ENCODE measurements around the gene PITPNM2. TPM values are rescaled to one million over a fixed set of nuclear protein-coding genes. Genes with fewer than 3 reads are reported as not detected.

Gene PITPNM2
- total and polyA plus RNA-seq, 5 donors, result 10.8 to 26.8 (median 19.5) TPM

DNA sequence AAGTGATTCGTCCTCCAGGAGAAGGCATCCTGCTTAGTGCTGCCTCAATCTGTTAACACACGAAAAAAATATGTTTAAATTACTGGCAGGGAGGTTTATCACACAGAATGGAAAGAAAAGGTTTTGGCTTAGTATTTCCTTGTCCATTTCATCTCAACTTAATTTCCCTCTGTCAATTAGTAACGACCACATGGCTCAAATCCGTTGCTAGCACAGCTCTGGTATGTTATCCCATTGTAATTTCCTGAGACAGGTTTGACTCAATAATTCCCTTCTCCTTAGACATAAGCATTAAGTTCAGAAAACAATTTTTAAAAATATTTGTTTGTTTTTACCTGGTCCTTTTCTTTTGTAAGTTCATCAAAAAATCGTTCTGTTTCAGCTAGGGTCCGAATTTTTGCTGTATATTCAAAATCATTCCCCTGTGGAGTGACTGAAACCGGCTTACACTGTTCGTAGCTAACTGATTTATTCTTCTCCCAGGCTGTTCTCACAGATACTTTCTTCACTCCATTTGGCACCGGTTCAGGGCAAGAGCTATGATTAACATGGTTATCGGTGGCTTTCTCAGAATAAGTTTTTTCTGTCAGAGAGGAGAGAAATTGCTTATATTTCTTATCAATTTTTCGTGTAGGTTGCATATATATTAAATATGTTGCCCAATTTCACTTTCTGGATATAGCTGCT lies 10.1 kb upstream of the PITPNM2 start:
- WGBS, result 59% methylated on average over 11 of the region's 11 CpGs
- Histone ChIP-seq H3K27me3 (ENCODE audit: control insufficient read depth, insufficient read depth) (no peaks in the 10 kb centered on the region), H3K9me3 (ENCODE audit: control insufficient read depth, low read length) (no peaks in the 10 kb centered on the region), H3K27ac (ENCODE audit: low read length) (no peak overlapping the region), H3K4me3 (ENCODE audit: low read length) (no peak overlapping the region), H3K4me1 (ENCODE audit: control insufficient read depth, insufficient read depth, low read length) (no peaks in the 10 kb centered on the region)
- intact Hi-C loops (cut with DNase I), result loop anchor here in 1 of 4 donors (2.0 kb wide), 1 partner anchor 46 kb away; no protein-coding TSS in a partner anchor
- ATAC-seq, result no peak
- no peak for DNase-seq

DNA sequence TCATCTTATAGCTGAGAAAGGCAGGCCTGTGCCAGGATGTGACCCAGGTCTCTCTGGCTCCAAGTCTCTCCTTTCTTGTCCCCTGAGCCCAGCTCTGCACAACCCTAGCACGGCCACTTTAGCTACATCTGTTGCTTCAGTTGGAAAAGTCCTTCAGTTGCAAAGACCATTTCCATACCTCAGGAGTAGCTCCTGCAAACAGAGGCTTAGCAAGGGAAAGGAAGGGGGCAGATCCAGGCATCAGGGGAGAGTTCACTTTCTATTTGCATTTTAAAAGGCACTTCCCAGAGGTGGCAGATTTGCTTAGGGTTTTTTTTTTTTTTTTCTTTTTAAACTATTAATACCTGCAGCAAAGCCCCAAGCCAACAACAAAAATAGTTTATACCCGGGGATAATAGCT lies 3.0 kb upstream of the PITPNM2 start:
- intact Hi-C loops (cut with DNase I), result loop anchor here in 2 of 4 donors (5.0 to 10.0 kb wide), 2 partner anchors 112 to 119 kb away; no protein-coding TSS in a partner anchor
- Histone ChIP-seq H3K27me3 (ENCODE audit: control insufficient read depth, insufficient read depth) (no peaks in the 10 kb centered on the region), H3K27ac (ENCODE audit: low read length) (no peak overlapping the region), H3K9me3 (ENCODE audit: control insufficient read depth, low read length) (no peaks in the 10 kb centered on the region), H3K4me3 (ENCODE audit: low read length) (no peak overlapping the region), H3K4me1 (ENCODE audit: control insufficient read depth, insufficient read depth, low read length) (no peaks in the 10 kb centered on the region)
- WGBS, result 56% methylated on average over 2 of the region's 2 CpGs
- DNase-seq, result no peak
- ATAC-seq, result no peak

DNA sequence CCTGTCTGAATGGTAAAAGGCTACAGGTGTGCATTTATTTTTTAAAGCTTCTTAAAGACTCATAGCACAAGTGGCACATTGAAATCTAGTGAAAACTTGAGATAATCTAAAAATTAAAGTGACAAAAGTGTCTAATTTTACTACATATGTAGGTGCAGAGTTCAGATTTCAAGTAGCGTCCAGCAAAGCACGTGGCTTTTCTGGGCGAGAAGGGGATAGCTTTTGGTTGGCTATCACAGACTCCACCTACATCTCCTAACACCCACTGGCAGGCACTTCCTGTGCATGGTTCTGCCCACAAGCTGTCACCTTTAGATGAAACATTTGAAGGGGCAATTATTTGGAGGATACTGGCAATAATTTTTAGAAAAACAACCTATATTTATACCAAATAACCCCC lies 1.9 kb upstream of the PITPNM2 start:
- intact Hi-C loops (cut with DNase I), result loop anchor here in 2 of 4 donors (5.0 to 10.0 kb wide), 2 partner anchors 111 to 118 kb away; no protein-coding TSS in a partner anchor
- DNase-seq (no peak), ATAC-seq (no peak)
- no peak overlapping the region for H3K4me3 ChIP-seq (ENCODE audit: low read length)
- peaks cover 4% of the 10 kb centered on the region for H3K4me1 ChIP-seq (ENCODE audit: control insufficient read depth, insufficient read depth, low read length)
- no peaks in the 10 kb centered on the region for H3K9me3 ChIP-seq (ENCODE audit: control insufficient read depth, low read length)
- no peak overlapping the region for H3K27ac ChIP-seq (ENCODE audit: low read length)
- 75% methylated on average over 3 of the region's 3 CpGs for WGBS
- no peaks in the 10 kb centered on the region for H3K27me3 ChIP-seq (ENCODE audit: control insufficient read depth, insufficient read depth)

DNA sequence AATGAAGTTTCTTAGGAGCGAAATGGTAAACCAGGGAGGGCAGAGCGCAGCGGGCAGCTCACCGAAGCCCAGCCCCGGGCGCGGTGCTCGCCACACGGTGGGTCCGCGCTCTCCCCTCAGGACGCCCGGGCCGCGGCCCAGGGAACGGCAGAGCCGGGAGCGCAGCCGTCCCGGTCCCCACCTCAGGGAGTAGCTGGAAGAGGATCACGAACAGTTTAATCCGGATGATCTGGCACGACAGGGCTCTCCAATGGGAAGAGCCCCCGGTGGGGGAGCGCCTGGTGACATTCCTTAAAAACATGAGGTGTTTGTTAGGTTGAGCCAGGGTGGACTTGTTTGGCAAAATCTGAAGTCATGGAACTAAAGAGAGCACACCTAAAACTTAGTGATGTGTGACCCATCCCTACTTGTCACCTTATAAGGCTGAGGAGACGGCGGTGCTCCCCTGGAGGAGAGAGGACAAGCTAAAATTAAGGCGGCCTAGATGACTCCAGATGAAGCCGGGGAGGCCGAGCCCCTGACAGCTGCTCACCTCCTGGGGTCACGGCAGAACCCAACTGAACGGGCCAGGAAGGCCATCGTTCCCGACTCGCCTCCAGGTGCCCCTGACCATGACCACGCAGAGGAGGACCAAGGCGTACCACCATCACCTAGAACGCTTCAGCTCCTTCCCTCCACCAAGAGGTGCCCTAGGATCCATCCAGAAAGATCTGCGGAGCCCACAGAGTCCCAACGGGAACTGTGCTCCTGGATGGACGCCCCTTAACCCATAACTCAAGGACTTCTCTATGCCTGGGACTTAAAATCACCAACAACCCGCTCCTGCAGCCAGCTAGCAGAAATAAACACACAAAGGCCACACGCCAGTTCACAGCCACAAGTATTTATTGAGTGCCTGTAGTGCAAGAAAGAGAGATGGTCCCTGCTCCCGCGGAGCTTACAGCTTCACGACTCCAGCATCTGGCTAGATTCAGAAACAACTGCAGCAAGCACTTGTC lies 866 bp upstream of the PITPNM2 start:
- no peaks in the 10 kb centered on the region for H3K27me3 ChIP-seq (ENCODE audit: control insufficient read depth, insufficient read depth)
- peaks cover 4% of the 10 kb centered on the region for H3K4me1 ChIP-seq (ENCODE audit: control insufficient read depth, insufficient read depth, low read length)
- no peak for DNase-seq
- ATAC-seq, result peak; percentile 23 to 30
- peak overlapping the region; percentile 3 for H3K27ac ChIP-seq (ENCODE audit: low read length)
- intact Hi-C loops (cut with DNase I), result loop anchor here (2.0 to 10.0 kb wide), 4 partner anchors 107 to 117 kb away; no protein-coding TSS in a partner anchor
- H3K4me3 ChIP-seq (ENCODE audit: low read length), result peak overlapping the region; percentile 70
- 43% methylated on average over 46 of the region's 46 CpGs for WGBS
- H3K9me3 ChIP-seq (ENCODE audit: control insufficient read depth, low read length), result no peaks in the 10 kb centered on the region

DNA sequence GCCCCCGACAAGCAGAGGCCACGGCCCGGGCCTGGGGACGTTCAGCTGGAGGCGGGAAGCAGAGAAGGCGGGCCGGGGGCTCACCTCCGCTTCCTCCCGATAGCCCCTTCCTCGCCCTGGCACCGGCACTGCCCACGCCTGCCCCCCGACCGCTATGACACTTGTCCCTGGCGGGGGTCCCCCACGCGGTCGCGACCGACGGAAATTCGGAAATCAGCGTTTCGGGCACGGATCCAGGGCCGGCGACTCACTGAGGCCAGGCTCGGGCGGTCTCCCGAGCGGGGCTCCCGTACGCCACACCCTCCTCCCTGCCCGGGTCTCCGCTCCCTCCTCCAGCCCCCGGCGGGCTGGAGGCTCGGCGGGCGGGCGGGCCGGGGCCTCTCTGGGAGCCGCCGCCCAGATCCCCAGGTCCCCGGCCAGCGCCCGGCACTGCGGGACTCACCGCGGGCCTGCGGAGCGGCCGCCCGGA lies 581 bp downstream of the PITPNM2 start:
- H3K27ac ChIP-seq (ENCODE audit: low read length), result peak overlapping the region; percentile 7
- H3K27me3 ChIP-seq (ENCODE audit: control insufficient read depth, insufficient read depth), result no peaks in the 10 kb centered on the region
- no peaks in the 10 kb centered on the region for H3K9me3 ChIP-seq (ENCODE audit: control insufficient read depth, low read length)
- ATAC-seq (peak; percentile 56 to 69), DNase-seq (peak; percentile 63 to 84 (median 83))
- H3K4me3 ChIP-seq (ENCODE audit: low read length), result peak overlapping the region; percentile 70
- intact Hi-C loops (cut with DNase I), result loop anchor here (2.0 to 10.0 kb wide), 4 partner anchors 106 to 116 kb away; no protein-coding TSS in a partner anchor
- H3K4me1 ChIP-seq (ENCODE audit: control insufficient read depth, insufficient read depth, low read length), result peaks cover 4% of the 10 kb centered on the region
- 1% methylated on average over 54 of the region's 54 CpGs for WGBS

DNA sequence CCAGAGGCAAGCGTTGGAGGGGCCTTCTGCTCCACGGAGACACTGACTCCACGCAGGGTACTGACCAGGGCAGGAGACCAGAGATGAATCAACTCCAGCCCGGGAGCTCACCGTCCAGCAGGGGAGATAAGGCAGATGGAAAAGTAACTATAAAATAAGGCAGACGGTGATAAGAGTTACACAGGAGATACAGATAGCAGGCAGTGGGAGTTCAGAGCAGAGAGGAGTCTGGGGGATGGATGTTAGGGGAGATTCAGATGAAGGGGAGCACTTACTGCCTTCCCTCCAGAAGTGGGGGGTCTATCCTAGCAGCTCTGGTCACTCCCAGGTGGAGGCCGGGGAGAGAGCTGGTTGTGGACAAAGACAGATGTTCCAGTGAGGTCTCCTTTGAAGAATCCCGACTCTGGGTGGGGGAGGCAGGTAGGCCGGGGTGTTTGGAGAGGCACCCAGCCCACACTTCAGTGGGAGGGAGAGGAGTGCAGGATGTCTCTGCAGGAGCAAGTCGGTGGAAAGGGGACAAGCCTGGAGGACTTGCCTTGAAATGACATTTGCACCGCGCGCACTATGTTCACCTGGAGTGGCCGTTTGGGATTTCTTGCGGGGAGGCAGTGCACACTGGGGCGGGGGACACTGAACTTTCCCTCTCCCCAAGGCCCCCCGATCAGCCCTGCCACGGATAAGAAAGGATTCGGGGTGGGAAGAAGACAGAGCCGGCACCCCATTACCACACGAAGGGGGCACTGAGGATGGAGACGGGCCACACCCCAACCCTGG lies 1.2 kb downstream of the PITPNM2 start:
- intact Hi-C loops (cut with DNase I), result loop anchor here (2.0 to 10.0 kb wide), 6 partner anchors 55 to 167 kb away; partner anchors contain the start of gene ARL6IP4 (in 1 of the 4)
- H3K4me3 ChIP-seq (ENCODE audit: low read length), result peak overlapping the region; percentile 70
- peaks cover 4% of the 10 kb centered on the region for H3K4me1 ChIP-seq (ENCODE audit: control insufficient read depth, insufficient read depth, low read length)
- DNase-seq, result peak in 1 of 3 donors; percentile 27
- H3K27me3 ChIP-seq (ENCODE audit: control insufficient read depth, insufficient read depth), result no peaks in the 10 kb centered on the region
- H3K9me3 ChIP-seq (ENCODE audit: control insufficient read depth, low read length), result no peaks in the 10 kb centered on the region
- peak; percentile 4 to 46 for ATAC-seq
- H3K27ac ChIP-seq (ENCODE audit: low read length), result peak overlapping the region; percentile 7
- WGBS, result 31% methylated on average over 22 of the region's 22 CpGs

DNA sequence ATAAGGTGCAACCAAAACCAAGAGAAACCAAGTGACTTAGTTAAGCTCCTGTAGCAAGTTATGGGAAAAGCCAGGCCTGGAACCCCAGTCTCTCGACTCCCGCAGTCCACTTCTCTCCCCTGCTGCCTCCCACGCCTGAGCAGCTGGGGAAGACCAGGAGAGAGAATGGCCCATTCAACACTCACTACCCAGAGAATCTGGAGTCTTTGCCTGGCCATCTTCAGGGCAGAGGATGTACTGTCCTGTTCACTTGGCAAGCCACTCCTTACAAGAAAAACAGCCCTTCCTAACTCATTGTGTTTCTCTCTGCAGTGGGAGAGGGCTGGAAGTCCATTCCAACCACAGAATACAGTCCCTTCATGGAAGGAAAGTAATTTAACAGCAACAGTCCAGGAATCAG lies 1.8 kb downstream of the PITPNM2 start:
- H3K4me3 ChIP-seq (ENCODE audit: low read length), result no peak overlapping the region
- 65% methylated on average over 3 of the region's 3 CpGs for WGBS
- no peaks in the 10 kb centered on the region for H3K27me3 ChIP-seq (ENCODE audit: control insufficient read depth, insufficient read depth)
- H3K4me1 ChIP-seq (ENCODE audit: control insufficient read depth, insufficient read depth, low read length), result peaks cover 4% of the 10 kb centered on the region
- no peak overlapping the region for H3K27ac ChIP-seq (ENCODE audit: low read length)
- peak in 1 of 2 donors; percentile 28 for ATAC-seq
- DNase-seq, result no peak
- intact Hi-C loops (cut with DNase I), result loop anchor here in 2 of 4 donors (5.0 to 10.0 kb wide), 2 partner anchors 54 to 167 kb away; partner anchors contain the start of gene ARL6IP4 (in 1 of the 2)
- H3K9me3 ChIP-seq (ENCODE audit: control insufficient read depth, low read length), result no peaks in the 10 kb centered on the region

DNA sequence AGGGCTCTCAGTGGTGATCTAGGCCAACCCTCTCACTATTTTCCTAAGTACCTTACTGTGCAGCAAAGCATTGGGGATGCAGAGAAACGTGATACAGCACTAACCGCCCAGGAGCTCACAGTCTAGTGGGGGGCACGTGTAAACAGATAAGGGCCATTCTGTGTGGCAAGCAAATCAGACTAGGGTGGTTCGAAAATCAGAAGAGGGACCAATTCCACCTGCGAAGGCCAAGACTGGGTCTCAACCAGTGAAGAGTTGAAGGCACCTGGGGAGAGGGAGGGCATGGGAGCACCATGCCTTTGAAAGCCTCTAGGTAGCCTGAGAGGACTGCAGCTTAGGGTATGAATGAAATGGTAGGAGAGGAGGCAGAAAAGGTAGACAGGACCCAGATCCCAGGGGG lies 2.2 kb downstream of the PITPNM2 start:
- Histone ChIP-seq H3K27ac (ENCODE audit: low read length) (peak overlapping the region; percentile 28), H3K4me3 (ENCODE audit: low read length) (no peak overlapping the region), H3K9me3 (ENCODE audit: control insufficient read depth, low read length) (no peaks in the 10 kb centered on the region), H3K4me1 (ENCODE audit: control insufficient read depth, insufficient read depth, low read length) (peaks cover 5% of the 10 kb centered on the region), H3K27me3 (ENCODE audit: control insufficient read depth, insufficient read depth) (no peaks in the 10 kb centered on the region)
- intact Hi-C loops (cut with DNase I), result loop anchor here in 2 of 4 donors (5.0 to 10.0 kb wide), 2 partner anchors 54 to 166 kb away; partner anchors contain the start of gene ARL6IP4 (in 1 of the 2)
- 72% methylated on average over 5 of the region's 5 CpGs for WGBS
- no peak for ATAC-seq
- no peak for DNase-seq

DNA sequence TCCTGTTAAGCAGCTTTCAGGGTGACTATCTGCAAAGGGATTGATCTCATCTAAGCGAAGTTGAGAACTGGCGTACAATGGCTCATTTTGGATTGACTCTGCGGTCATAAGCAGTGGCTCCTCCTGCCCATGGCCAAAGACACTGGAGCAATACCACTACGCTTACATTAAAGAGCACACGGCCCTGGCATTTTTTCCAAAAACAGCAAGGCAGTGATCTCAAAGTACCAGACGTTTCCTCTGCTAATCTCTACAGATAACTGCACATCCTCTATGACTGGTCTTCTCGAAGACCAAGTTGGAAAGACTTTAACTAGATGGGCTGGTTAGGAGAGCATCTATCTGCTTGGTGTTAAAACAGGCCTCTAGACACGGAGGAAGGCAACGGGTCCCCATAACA lies 2.7 kb downstream of the PITPNM2 start:
- Histone ChIP-seq H3K4me1 (ENCODE audit: control insufficient read depth, insufficient read depth, low read length) (peaks cover 6% of the 10 kb centered on the region), H3K27ac (ENCODE audit: low read length) (no peak overlapping the region), H3K4me3 (ENCODE audit: low read length) (no peak overlapping the region), H3K27me3 (ENCODE audit: control insufficient read depth, insufficient read depth) (no peaks in the 10 kb centered on the region), H3K9me3 (ENCODE audit: control insufficient read depth, low read length) (no peaks in the 10 kb centered on the region)
- ATAC-seq (peak; percentile 2 to 57), DNase-seq (no peak)
- WGBS, result 59% methylated on average over 9 of the region's 9 CpGs
- intact Hi-C loops (cut with DNase I), result loop anchor here in 2 of 4 donors (5.0 to 10.0 kb wide), 2 partner anchors 53 to 166 kb away; partner anchors contain the start of gene ARL6IP4 (in 1 of the 2)

DNA sequence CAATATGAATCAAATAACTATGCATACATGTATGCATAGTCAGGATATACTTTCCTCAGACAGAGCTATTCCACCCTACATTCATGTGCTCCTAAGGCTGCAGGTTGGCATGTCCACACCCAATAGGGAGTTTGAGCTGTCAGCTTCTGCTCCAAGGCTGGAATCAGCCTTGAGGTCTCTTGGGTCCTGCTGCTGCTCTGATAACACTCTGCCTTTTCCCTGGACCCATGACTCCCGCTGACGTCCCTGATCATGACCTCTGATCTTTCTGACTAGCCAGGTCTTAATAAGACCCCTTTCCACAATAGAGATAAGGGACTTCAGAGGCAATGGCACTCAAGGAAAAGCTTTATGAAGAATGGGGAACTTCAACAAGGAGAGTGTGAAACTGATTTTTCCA lies 5.7 kb downstream of the PITPNM2 start:
- Histone ChIP-seq H3K9me3 (ENCODE audit: control insufficient read depth, low read length) (no peaks in the 10 kb centered on the region), H3K27ac (ENCODE audit: low read length) (no peak overlapping the region), H3K4me3 (ENCODE audit: low read length) (no peak overlapping the region), H3K27me3 (ENCODE audit: control insufficient read depth, insufficient read depth) (no peaks in the 10 kb centered on the region), H3K4me1 (ENCODE audit: control insufficient read depth, insufficient read depth, low read length) (peaks cover 20% of the 10 kb centered on the region)
- ATAC-seq (no peak), DNase-seq (no peak)
- WGBS, result 62% methylated on average over 2 of the region's 2 CpGs
- intact Hi-C loops (cut with DNase I), result loop anchor here in 2 of 4 donors (5.0 to 10.0 kb wide), 2 partner anchors 50 to 163 kb away; partner anchors contain the start of gene ARL6IP4 (in 1 of the 2)

All from right cardiac atrium (tissue), 5 donors.